Activated T-helper 2 cell treated with anti-CD3 and anti-CD28 coated beads, Interferon-gamma antibody, Interleukin-2, Interleukin-4, amounts not matched to agents 10 μg/mL and 5 μg/mL and 100 μg/mL, durations not matched to agents 14 hours and 24 hours and 36 hours (primary cell): ENCODE measurements around the gene VPS11. TPM values are rescaled to one million over a fixed set of nuclear protein-coding genes. Genes with fewer than 3 reads are reported as not detected.

Experiments
- DNase-seq: peaks from one replicate; pipeline ENCODE4 v3.0.0; 2021; ENCODE audit warnings: low spot score
- H3K27ac Mint-ChIP-seq: one replicate; pipeline ENCODE4 v1.8.0; 2021; ENCODE audit warnings: mixed read lengths
- H3K27me3 Mint-ChIP-seq: one replicate; pipeline ENCODE4 v1.8.0; 2021; ENCODE audit warnings: low read depth, mixed read lengths
- H3K36me3 Mint-ChIP-seq: one replicate; pipeline ENCODE4 v1.8.0; 2021; ENCODE audit warnings: low read depth, mixed read lengths
- H3K4me1 Mint-ChIP-seq: one replicate; pipeline ENCODE4 v1.8.0; 2021; ENCODE audit warnings: low read depth, mixed read lengths
- H3K4me3 Mint-ChIP-seq: one replicate; pipeline ENCODE4 v1.8.0; 2021; ENCODE audit warnings: low read depth, mild to moderate bottlenecking, moderate library complexity, mixed read lengths
- H3K9me3 Mint-ChIP-seq: one replicate; pipeline ENCODE4 v1.8.0; 2021; ENCODE audit warnings: mixed read lengths
- intact Hi-C: fragments of 100-400 bp; cut with micrococcal nuclease; formaldehyde crosslinking; loops from one replicate; pipeline ENCODE4 v1.15.1; 2023
- total RNA-seq: library from RNA; stranded (reverse); gene quantifications from 2 replicates; pipeline ENCODE4 v1.2.3, GENCODE V29; 2022

The VPS11 gene
- total RNA-seq, 1 donor from 2014 or later = 25.8 TPM

DNA sequence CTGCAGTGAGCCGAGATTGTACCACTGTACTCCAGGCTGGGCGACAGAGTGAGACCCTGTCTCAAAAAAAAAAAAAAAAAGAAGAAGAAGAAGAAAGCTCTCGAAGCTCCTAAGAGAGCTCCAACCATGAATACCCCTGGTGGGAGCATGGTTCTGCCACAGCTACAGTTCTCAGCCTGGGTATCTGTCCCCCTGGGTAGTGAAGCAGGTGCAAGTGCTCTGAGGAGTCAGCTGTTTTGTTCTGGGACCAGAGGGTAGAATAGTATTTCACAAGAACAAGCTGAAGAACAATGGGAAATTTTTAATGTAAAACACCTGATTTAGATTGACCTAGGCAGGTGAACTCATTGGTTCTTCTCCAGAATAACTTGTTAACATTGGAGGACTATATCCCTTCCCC is 6.4 kb upstream of the VPS11 start:
- Mint-ChIP-seq H3K4me3 (no peak overlapping the region), H3K27me3 (no peaks in the 10 kb centered on the region), H3K27ac (no peak overlapping the region), H3K4me1 (peaks cover 19% of the 10 kb centered on the region), H3K36me3 (peaks cover 6% of the 10 kb centered on the region), H3K9me3 (no peaks in the 10 kb centered on the region)
- no peak for DNase-seq
- intact Hi-C loops = no loop called here

DNA sequence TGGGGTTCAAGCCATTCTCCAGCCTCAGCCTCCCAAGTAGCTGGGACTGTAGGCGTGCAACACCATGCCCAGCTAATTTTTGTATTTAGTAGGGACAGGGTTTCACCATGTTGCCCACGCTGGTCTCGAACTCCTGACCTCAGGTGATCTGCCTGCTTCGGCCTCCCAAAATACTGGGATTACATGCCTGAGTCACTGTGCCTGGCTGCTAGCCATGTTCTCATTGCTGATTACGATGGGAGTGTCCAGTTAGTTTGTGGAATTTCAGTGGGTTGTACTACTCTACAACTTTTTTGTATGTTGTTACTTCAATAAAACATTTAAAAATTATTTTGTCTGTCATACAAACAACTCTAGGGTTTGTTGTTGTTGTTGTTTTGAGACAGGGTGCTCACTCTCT is 4.8 kb upstream of the VPS11 start:
- Mint-ChIP-seq H3K9me3 (no peaks in the 10 kb centered on the region), H3K4me1 (peaks cover 24% of the 10 kb centered on the region), H3K4me3 (no peak overlapping the region), H3K36me3 (peaks cover 2% of the 10 kb centered on the region), H3K27ac (no peak overlapping the region), H3K27me3 (no peaks in the 10 kb centered on the region)
- intact Hi-C loops = no loop called here
- no peak for DNase-seq

DNA sequence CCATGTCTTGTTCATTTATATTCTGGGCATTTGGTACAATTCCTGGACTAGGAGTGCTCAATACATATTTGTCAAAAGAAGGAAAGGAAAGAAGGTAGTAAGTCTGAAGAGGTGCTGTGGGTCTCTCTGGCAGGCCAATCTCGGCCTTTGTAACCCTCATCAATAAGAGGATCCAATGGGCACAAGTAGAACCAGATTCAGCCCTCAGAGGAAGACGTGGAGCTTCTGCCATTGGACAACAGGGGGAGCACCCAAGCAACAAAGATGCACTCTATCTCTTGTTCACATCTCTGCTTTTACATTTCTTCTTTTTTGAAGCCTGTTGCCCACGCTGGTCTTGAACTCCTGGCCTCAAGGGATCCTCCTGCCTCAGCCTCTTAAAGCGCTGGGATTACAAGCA is 2.2 kb upstream of the VPS11 start:
- Mint-ChIP-seq H3K9me3 (no peaks in the 10 kb centered on the region), H3K27me3 (no peaks in the 10 kb centered on the region), H3K27ac (peak overlapping the region; percentile 34), H3K4me1 (peaks cover 23% of the 10 kb centered on the region), H3K36me3 (peaks cover 3% of the 10 kb centered on the region), H3K4me3 (peak overlapping the region; percentile 30)
- intact Hi-C loops = loop anchor here (1.0 to 5.0 kb wide), 2 partner anchors 132 to 267 kb away; partner anchors contain the start of gene RNF26
- peak; percentile 51 for DNase-seq

DNA sequence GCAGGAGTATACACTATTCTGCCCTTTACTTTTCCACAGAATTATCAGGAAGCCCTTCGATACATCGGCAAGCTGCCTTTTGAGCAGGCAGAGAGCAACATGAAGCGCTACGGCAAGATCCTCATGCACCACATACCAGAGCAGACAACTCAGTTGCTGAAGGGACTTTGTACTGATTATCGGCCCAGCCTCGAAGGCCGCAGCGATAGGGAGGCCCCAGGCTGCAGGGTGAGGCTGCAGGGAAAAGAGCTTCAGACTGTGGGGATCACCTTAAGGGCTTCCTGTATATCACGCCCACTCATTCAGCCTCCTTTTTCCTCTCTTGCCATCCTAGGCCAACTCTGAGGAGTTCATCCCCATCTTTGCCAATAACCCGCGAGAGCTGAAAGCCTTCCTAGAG is 10.2 kb downstream of the VPS11 start:
- DNase-seq = no peak
- Mint-ChIP-seq H3K36me3 (peaks cover 64% of the 10 kb centered on the region), H3K4me1 (peaks cover 4% of the 10 kb centered on the region), H3K27ac (no peak overlapping the region), H3K27me3 (no peaks in the 10 kb centered on the region), H3K4me3 (no peak overlapping the region), H3K9me3 (no peaks in the 10 kb centered on the region)
- intact Hi-C loops = no loop called here

DNA sequence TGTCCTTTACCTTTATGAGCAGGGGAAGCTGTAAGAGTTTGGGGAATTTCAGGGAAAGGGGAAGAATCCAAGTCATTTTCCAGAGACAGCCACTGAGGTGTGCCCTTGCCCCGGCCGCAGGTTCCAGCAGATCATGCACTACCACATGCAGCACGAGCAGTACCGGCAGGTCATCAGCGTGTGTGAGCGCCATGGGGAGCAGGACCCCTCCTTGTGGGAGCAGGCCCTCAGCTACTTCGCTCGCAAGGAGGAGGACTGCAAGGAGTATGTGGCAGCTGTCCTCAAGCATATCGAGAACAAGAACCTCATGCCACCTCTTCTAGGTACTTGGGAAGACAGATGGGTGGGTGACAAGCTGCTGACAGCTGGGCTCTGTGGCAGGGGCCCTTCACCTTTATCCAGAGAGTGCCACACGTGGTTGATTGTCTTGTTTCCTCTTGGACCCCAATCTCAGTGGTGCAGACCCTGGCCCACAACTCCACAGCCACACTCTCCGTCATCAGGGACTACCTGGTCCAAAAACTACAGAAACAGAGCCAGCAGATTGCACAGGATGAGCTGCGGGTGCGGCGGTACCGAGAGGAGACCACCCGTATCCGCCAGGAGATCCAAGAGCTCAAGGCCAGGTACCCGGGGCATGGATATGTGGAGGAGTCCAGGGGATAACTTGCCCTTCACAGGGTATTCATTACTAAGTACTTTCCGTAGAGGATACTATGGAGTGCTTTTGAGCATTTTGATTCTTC is 11.2 kb downstream of the VPS11 start:
- Mint-ChIP-seq H3K27ac (no peak overlapping the region), H3K9me3 (no peaks in the 10 kb centered on the region), H3K4me3 (no peak overlapping the region), H3K27me3 (no peaks in the 10 kb centered on the region), H3K4me1 (peaks cover 4% of the 10 kb centered on the region), H3K36me3 (peaks cover 58% of the 10 kb centered on the region)
- intact Hi-C loops = no loop called here
- DNase-seq = no peak

DNA sequence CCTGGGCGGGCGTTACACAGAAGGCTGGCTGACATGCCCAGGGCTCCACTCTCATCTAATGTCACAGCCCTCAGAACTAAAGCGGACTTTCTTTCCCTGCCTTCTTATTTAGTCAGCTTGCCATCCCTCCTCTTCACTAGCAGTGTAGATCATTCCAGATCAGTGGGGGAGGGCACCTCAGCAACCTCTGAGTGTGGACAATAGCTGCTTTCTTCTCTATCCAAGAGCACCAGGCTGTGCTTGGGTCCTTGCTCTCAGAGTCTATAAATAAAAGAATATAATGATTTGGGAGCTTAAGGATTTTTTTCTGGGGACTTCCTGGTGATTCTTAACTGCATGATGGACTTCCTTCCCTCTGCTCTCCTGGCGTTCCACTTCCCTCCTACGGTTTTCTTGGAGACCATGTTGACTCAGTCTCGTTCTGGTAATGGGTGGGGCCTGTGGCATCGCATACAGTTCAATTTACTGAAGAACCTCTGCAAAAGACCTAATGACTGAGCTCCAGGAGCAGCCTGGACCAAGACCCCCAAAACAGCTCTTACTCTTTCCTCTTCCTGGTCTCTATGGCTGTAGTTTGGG is 14.2 kb downstream of the VPS11 start:
- H3K4me1 Mint-ChIP-seq = peaks cover 17% of the 10 kb centered on the region
- intact Hi-C loops = no loop called here
- H3K27ac Mint-ChIP-seq = peak overlapping the region; percentile 52
- DNase-seq = no peak
- no peaks in the 10 kb centered on the region for H3K9me3 Mint-ChIP-seq
- H3K36me3 Mint-ChIP-seq = peaks cover 55% of the 10 kb centered on the region
- no peak overlapping the region for H3K4me3 Mint-ChIP-seq
- H3K27me3 Mint-ChIP-seq = no peaks in the 10 kb centered on the region

DNA sequence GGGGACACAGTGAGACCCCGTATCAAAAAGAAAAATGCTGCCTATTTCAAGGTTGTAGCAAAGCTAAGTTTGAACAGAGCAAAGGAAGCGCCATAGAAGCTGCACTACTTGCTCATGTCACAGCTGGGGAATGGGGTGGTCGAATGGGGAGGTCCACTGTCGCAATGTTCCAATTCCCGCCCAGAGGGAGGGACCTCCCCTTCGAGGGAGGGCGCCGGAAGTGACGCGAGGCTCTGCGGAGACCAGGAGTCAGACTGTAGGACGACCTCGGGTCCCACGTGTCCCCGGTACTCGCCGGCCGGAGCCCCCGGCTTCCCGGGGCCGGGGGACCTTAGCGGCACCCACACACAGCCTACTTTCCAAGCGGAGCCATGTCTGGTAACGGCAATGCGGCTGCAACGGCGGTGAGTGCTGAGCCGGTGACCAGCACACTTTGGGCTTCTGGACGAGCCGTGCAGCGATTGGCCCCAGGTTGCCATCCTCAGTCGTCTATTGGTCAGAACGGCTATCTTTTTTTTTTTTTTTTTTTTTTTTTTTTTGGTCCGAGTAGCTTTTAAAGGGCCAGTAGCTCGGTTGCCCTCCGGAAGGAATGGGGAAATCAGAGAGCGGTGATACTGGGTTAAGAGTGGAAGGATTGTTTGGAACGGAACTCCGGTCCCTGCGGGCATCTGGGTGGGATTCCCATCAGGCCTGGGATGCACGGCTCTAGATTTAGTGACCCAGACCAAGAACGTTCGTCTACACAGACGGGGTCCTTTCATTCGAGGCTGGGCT is 17.2 kb downstream of the VPS11 start, which contains the start of gene HMBS:
TSS of gene HMBS (plus strand) at position 219 of the 774 bp plus-strand sequence. CDS start at position 372, 153 bp downstream.
- Mint-ChIP-seq H3K36me3 (peaks cover 28% of the 10 kb centered on the region), H3K9me3 (no peaks in the 10 kb centered on the region), H3K4me1 (peaks cover 29% of the 10 kb centered on the region), H3K27me3 (no peaks in the 10 kb centered on the region), H3K27ac (peak within 1 kb of the TSS; percentile 93), H3K4me3 (peak within 1 kb of the TSS; percentile 96)
- intact Hi-C loops = loop anchor here (1.0 to 2.0 kb wide), 5 partner anchors 10 to 66 kb away; partner anchors contain the start of genes HINFP, HYOU1, RPS25 and TRAPPC4
- DNase-seq = peak; percentile 91

DNA sequence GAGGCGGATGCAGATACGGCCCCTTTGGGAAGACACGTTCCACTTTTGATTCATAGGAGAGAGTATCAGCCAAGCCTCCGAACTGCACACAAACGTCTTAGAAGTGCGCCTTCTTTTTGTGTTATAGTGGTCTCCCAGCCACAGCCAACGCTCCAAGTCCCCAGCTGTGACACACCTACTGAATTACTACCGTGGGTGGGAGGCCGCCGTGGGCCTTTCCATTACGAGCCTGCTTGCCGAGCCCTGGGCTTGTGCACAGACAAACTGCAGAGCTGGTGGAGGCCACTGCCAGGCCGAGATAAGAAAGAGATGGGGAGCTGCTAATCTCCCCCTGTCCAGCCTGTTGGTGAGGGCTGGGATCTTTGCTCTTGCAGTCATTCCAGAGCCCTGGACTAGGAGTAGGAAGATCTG is 17.8 kb downstream of the VPS11 start:
- Mint-ChIP-seq H3K36me3 (peaks cover 23% of the 10 kb centered on the region), H3K4me3 (peak overlapping the region; percentile 96), H3K4me1 (peaks cover 29% of the 10 kb centered on the region), H3K27ac (peak overlapping the region; percentile 93), H3K9me3 (no peaks in the 10 kb centered on the region), H3K27me3 (no peaks in the 10 kb centered on the region)
- intact Hi-C loops = loop anchor here (1.0 to 2.0 kb wide), 4 partner anchors 10 to 67 kb away; partner anchors contain the start of genes HINFP, RPS25 and TRAPPC4
- no peak for DNase-seq

DNA sequence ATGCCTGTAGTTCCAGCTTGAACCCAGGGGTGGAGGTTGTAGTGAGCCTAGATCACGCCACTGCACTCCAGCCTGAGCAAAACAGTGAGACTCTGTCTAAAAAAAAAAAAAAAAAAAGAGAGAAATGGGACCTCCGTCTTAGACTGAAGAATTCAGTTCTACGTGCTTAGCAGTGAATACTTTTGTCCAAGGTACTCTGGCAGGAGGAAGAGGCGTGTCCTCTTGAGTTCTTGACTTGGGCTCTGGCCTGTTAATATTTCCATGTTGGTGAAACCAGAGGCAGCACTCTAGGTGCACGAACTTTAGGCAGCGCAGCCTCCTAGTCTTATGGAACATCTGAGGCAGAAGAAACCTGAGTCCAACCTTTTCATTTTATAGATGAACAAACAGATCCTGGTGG is 19.5 kb downstream of the VPS11 start:
- DNase-seq = no peak
- H3K9me3 Mint-ChIP-seq = no peaks in the 10 kb centered on the region
- H3K4me1 Mint-ChIP-seq = peaks cover 36% of the 10 kb centered on the region
- peaks cover 15% of the 10 kb centered on the region for H3K36me3 Mint-ChIP-seq
- peak overlapping the region; percentile 8 for H3K27ac Mint-ChIP-seq
- intact Hi-C loops = no loop called here
- peak overlapping the region; percentile 37 for H3K4me3 Mint-ChIP-seq
- H3K27me3 Mint-ChIP-seq = no peaks in the 10 kb centered on the region

DNA sequence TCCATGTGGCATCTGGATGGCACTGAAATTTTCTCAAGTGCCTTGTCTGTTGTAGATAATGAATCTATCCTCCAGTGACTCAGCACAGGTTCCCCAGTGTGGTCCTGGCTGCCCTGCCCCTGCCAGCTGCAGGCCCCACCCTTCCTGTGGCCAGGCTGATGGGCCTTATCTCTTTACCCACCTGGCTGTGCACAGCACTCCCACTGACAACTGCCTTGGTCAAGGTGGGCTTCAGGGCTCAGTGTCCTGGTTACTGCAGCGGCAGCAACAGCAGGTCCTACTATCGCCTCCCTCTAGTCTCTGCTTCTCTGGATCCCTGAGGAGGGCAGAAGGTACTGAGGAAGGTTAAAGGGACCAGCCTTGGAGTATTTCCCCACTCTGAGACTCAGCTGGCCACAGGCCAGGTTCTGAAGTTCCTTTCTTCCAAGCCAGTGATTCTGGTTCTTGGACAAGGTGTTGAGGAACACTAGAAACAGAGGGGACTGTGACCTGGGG is 20.2 kb downstream of the VPS11 start:
- intact Hi-C loops = no loop called here
- H3K9me3 Mint-ChIP-seq = no peaks in the 10 kb centered on the region
- H3K4me1 Mint-ChIP-seq = peaks cover 43% of the 10 kb centered on the region
- H3K27ac Mint-ChIP-seq = peak overlapping the region; percentile 35
- H3K36me3 Mint-ChIP-seq = peaks cover 15% of the 10 kb centered on the region
- no peaks in the 10 kb centered on the region for H3K27me3 Mint-ChIP-seq
- DNase-seq = no peak
- H3K4me3 Mint-ChIP-seq = no peak overlapping the region

DNA sequence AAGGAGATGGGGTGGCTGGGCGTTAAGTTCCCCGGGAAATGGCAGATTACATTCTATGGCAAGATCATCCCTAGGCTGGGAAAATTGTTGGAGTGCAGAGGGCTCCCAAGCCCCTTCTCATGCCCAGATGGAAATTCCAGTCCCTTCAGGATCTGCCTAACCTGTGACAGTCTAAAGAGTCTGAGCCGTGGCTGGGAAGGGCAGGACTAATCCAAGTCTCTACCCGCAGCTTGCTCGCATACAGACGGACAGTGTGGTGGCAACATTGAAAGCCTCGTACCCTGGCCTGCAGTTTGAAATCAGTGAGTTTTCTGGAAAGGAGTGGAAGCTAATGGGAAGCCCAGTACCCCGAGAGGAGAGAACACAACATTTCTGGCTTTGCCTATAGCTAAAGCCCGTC is 20.8 kb downstream of the VPS11 start:
- no peaks in the 10 kb centered on the region for H3K27me3 Mint-ChIP-seq
- no peak for DNase-seq
- no peaks in the 10 kb centered on the region for H3K9me3 Mint-ChIP-seq
- H3K27ac Mint-ChIP-seq = no peak overlapping the region
- intact Hi-C loops = no loop called here
- H3K4me3 Mint-ChIP-seq = no peak overlapping the region
- peaks cover 21% of the 10 kb centered on the region for H3K36me3 Mint-ChIP-seq
- H3K4me1 Mint-ChIP-seq = peaks cover 46% of the 10 kb centered on the region

DNA sequence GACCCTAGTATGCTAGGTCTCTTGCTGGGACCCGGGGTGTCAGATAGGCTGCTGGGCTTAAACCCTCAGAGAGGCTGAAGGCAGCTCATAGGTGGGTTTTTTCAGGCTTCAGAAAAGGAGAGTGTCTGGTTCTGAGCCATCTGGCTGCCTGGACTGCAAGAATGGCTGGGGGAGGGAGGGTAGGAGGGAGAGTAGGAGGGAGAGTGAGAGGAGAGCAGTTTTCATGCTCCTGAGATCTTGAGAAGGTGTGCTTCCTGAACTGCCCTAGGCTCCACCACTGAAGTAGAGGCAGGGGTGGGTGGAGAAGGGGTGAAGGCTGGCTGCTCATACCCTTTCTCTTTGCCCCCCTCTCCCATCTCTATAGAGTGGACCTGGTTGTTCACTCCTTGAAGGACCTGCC is 21.7 kb downstream of the VPS11 start:
- H3K4me3 Mint-ChIP-seq = no peak overlapping the region
- intact Hi-C loops = no loop called here
- H3K9me3 Mint-ChIP-seq = no peaks in the 10 kb centered on the region
- peaks cover 50% of the 10 kb centered on the region for H3K4me1 Mint-ChIP-seq
- H3K27me3 Mint-ChIP-seq = no peaks in the 10 kb centered on the region
- DNase-seq = no peak
- H3K36me3 Mint-ChIP-seq = peaks cover 29% of the 10 kb centered on the region
- H3K27ac Mint-ChIP-seq = no peak overlapping the region
